OCI-LY3 (cell line): ENCODE data around the gene SLC35F6.

Experiments used
- H2AFZ ChIP-seq: fragments of 200-600, 300-600 bp; shearing (Covaris generic); 2 replicates; pipeline ENCODE4 v1.6.0; 2014; ENCODE audit warnings: antibody characterized with exemption, low read depth, low read length
- H3K27ac ChIP-seq: fragments of 200-600, 300-600 bp; sonication (generic); 2 replicates; pipeline ENCODE4 v1.5.1; 2014; ENCODE audit warnings: mild to moderate bottlenecking, low read length, moderate library complexity, mixed read lengths
- H3K27me3 ChIP-seq: fragments of 200-600, 300-600 bp; sonication (generic); 2 replicates; pipeline ENCODE4 v1.6.1; 2014; ENCODE audit warnings: low read depth, low read length, mixed read lengths
- H3K36me3 ChIP-seq: fragments of 200-600, 300-600 bp; sonication (generic); replicated peaks from 2 replicates; pipeline ENCODE3; 2014; ENCODE audit warnings: low read depth, low read length, mixed read lengths
- H3K4me1 ChIP-seq: fragments of 300-600, 200-600 bp; sonication (generic); 2 replicates; pipeline ENCODE4 v1.6.1; 2014; ENCODE audit warnings: low read length, mixed read lengths
- H3K4me2 ChIP-seq: fragments of 200-600, 300-600 bp; sonication (generic); 2 replicates; pipeline ENCODE4 v1.6.1; 2014; ENCODE audit warnings: low read length, mixed read lengths
- H3K4me3 ChIP-seq: fragments of 300-600, 200-600 bp; sonication (generic); 2 replicates; pipeline ENCODE4 v1.5.1; 2014; ENCODE audit warnings: antibody characterized with exemption, mild to moderate bottlenecking, low read length, moderate library complexity
- H3K79me2 ChIP-seq: fragments of 300-600, 200-600 bp; shearing (Covaris generic); 2 replicates; pipeline ENCODE4 v1.6.1; 2014; ENCODE audit warnings: mild to moderate bottlenecking, low read length, mixed read lengths
- H3K9ac ChIP-seq: fragments of 300-600, 200-600 bp; shearing (Covaris generic); 2 replicates; pipeline ENCODE4 v1.6.0; 2014; ENCODE audit warnings: mild to moderate bottlenecking, low read length, moderate library complexity
- H3K9me3 ChIP-seq: fragments of 200-600, 300-600 bp; shearing (Covaris generic); 2 replicates; pipeline ENCODE4 v1.6.1; 2014; ENCODE audit warnings: low read length, mixed read lengths; ENCODE audit not compliant: insufficient read depth
- H4K20me1 ChIP-seq: fragments of 200-600, 300-600 bp; sonication (generic); 2 replicates; pipeline ENCODE4 v1.6.1; 2016; ENCODE audit warnings: low read length, mixed read lengths; ENCODE audit not compliant: insufficient read depth
- CTCF ChIP-seq: fragments of 200-600, 300-600 bp; sonication (generic); IDR thresholded peaks from 2 replicates; pipeline ENCODE4 v1.5.1; 2014; ENCODE audit warnings: antibody characterized with exemption, low read length, low read depth
- EZH2phosphoT487 ChIP-seq: fragments of 200-600 bp; shearing (Covaris generic); IDR thresholded peaks from 2 replicates; pipeline ENCODE4 v1.6.1; 2018; ENCODE audit warnings: antibody characterized with exemption, mixed run types, low read depth

Gene SLC35F6

GRCh38 chr2:26727641-26728561 is 36.2 kb upstream of the SLC35F6 start:
- 0 out of 2 replicates have a peak, but pooled peaks cover under 1% of the 10 kb centered on the region for H3K27me3 ChIP-seq
- no peaks in the 10 kb centered on the region for H3K79me2 ChIP-seq
- no peaks in the 10 kb centered on the region for H3K4me1 ChIP-seq
- H3K36me3 ChIP-seq, result no peaks in the 10 kb centered on the region
- no peak overlapping the region for H3K27ac ChIP-seq
- TF ChIP-seq CTCF (no peak), EZH2phosphoT487 (no peak)
- no peaks in the 10 kb centered on the region for H4K20me1 ChIP-seq
- no peak overlapping the region for H3K9ac ChIP-seq
- H3K9me3 ChIP-seq, result no peaks in the 10 kb centered on the region
- no peak overlapping the region for H2AFZ ChIP-seq
- no peak overlapping the region for H3K4me3 ChIP-seq
- H3K4me2 ChIP-seq, result no peak overlapping the region

- H3K79me2 ChIP-seq, result no peaks in the 10 kb centered on the region
- H3K4me3 ChIP-seq, result no peak overlapping the region
- 0 out of 2 replicates have a peak, but pooled peaks cover 5% of the 10 kb centered on the region for H3K27me3 ChIP-seq
- H3K27ac ChIP-seq, result no peak overlapping the region
- no peaks in the 10 kb centered on the region for H3K36me3 ChIP-seq
- no peaks in the 10 kb centered on the region for H3K4me1 ChIP-seq
- no peak overlapping the region for H3K4me2 ChIP-seq
- no peaks in the 10 kb centered on the region for H4K20me1 ChIP-seq
- H3K9me3 ChIP-seq, result no peaks in the 10 kb centered on the region
- no peak overlapping the region for H3K9ac ChIP-seq
- TF ChIP-seq EZH2phosphoT487, result no peak
- no peak for TF ChIP-seq CTCF
- H2AFZ ChIP-seq, result no peak overlapping the region
These were observed 34.8 kb upstream of the SLC35F6 start for GRCh38 chr2:26729311-26729710.

GRCh38 chr2:26730549-26731344 is 33.3 kb upstream of the SLC35F6 start:
- Histone ChIP-seq H3K4me1 (no peaks in the 10 kb centered on the region), H3K4me2 (no peak overlapping the region), H3K27me3 (0 out of 2 replicates have a peak, but pooled peaks cover 5% of the 10 kb centered on the region), H3K4me3 (no peak overlapping the region), H3K36me3 (no peaks in the 10 kb centered on the region), H3K27ac (no peak overlapping the region), H3K9ac (no peak overlapping the region), H3K79me2 (no peaks in the 10 kb centered on the region), H3K9me3 (no peaks in the 10 kb centered on the region), H4K20me1 (no peaks in the 10 kb centered on the region), H2AFZ (no peak overlapping the region)
- TF ChIP-seq EZH2phosphoT487 (no peak), CTCF (no peak)

- H3K79me2 ChIP-seq, result no peaks in the 10 kb centered on the region
- H3K9me3 ChIP-seq, result no peaks in the 10 kb centered on the region
- H2AFZ ChIP-seq, result no peak overlapping the region
- H3K4me1 ChIP-seq, result no peaks in the 10 kb centered on the region
- H3K9ac ChIP-seq, result no peak overlapping the region
- H4K20me1 ChIP-seq, result no peaks in the 10 kb centered on the region
- no peak overlapping the region for H3K4me2 ChIP-seq
- H3K27me3 ChIP-seq, result 0 out of 2 replicates have a peak, but pooled peaks cover 5% of the 10 kb centered on the region
- TF ChIP-seq CTCF, result no peak
- no peak for TF ChIP-seq EZH2phosphoT487
- no peaks in the 10 kb centered on the region for H3K36me3 ChIP-seq
- H3K27ac ChIP-seq, result no peak overlapping the region
- H3K4me3 ChIP-seq, result no peak overlapping the region
These were observed 32.4 kb upstream of the SLC35F6 start for GRCh38 chr2:26731714-26732113.
